ACC112 (cell line): Measurements from ENCODE around the gene PPP1R3E.

Experiments used
- H2AFZ ChIP-seq: fragments of 200-600 bp; sonication (generic); one replicate; pipeline ENCODE4 v1.6.0; 2017; ENCODE audit warnings: antibody characterized with exemption, low read length; ENCODE audit not compliant: unreplicated experiment
- H3K27ac ChIP-seq: fragments of 200-600 bp; sonication (generic); 2 replicates; pipeline ENCODE4 v1.5.1; 2014; ENCODE audit warnings: low read depth, mild to moderate bottlenecking, antibody characterized with exemption, low read length, moderate library complexity
- H3K27me3 ChIP-seq: fragments of 200-600 bp; sonication (generic); 2 replicates; pipeline ENCODE4 v1.6.1; 2014; ENCODE audit warnings: mild to moderate bottlenecking, antibody characterized with exemption, low read length, moderate library complexity, mixed read lengths; ENCODE audit not compliant: insufficient read depth
- H3K36me3 ChIP-seq: fragments of 200-600 bp; sonication (generic); 2 replicates; pipeline ENCODE4 v1.6.1; 2016; ENCODE audit warnings: mild to moderate bottlenecking, antibody characterized with exemption, low read length, moderate library complexity, mixed read lengths; ENCODE audit not compliant: insufficient read depth
- H3K4me1 ChIP-seq: fragments of 200-600 bp; sonication (generic); one replicate; pipeline ENCODE4 v1.6.1; 2016; ENCODE audit warnings: low read length, mixed read lengths; ENCODE audit not compliant: insufficient read depth, unreplicated experiment, control insufficient read depth
- H3K4me3 ChIP-seq: fragments of 200-600 bp; sonication (generic); 2 replicates; pipeline ENCODE4 v1.5.1; 2014; ENCODE audit warnings: mild to moderate bottlenecking, low read depth, low read length
- H3K79me2 ChIP-seq: fragments of 200-600 bp; sonication (generic); one replicate; pipeline ENCODE4 v1.6.0; 2016; ENCODE audit warnings: low read length; ENCODE audit not compliant: control insufficient read depth, unreplicated experiment, insufficient read depth

PPP1R3E gene

DNA sequence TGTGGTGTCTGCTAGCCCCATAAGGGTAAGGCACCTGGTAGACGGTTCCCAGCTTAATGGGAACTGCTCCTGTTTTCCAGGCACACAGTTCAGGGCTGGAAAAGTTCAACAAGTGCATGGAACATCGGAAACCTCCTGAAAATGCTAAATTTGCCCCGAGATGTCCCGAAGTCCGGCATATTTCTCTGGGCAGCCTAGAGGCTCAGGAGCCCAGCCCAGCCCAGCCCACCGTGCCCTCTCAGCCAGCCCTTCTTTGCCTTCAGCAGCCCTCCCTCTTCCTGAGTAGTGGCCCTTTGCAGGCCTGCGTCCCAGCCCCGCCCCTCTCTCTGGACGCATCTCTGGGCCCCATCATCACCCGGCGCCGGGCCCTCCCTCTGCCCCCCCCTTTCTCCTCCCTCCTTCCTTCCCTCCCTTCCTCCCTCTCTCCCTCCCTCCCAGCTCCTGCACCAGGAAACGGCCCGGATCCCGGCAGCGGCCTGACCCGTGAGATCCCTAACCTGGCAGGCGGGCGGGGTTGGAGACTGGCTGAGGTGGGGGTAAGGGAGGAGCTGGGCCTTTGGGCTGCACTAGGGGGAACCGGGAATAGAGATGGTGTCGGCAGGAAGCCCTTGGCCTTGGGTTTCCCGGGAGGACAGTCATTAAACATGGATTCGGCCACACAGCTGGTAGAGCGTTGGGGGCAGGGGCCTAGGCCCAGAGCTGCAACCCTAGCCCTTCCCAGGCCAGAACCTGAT, 3.9 kb upstream of the PPP1R3E start, which contains the start of gene BCL2L2:
Gene BCL2L2, plus strand, starts transcription at position 422 of the 734 bp plus-strand sequence. CDS start 935 bp downstream, outside the sequence.
- H3K79me2 ChIP-seq = peaks cover 48% of the 10 kb centered on the region

DNA sequence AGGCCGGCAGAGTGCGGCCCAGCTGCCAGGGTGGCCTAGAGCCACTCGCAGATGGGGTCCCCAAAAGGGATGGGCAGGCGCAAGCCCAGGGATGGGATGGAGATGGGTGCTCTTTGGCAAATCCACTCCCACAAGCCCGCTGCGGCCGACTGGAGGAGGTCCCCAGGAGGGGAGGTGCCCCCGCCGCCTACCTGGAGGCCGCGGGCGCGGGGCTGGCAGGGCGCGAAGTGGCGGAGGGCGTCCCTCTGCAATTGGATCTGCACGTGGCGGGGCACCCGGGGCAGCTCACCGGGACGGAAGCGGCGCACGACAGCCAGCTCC, 730 bp downstream of the PPP1R3E start:
- peak overlapping the region; percentile 95 for H3K4me3 ChIP-seq
- H3K36me3 ChIP-seq = no peaks in the 10 kb centered on the region
- peaks cover 9% of the 10 kb centered on the region for H3K79me2 ChIP-seq
- H2AFZ ChIP-seq = peak overlapping the region; percentile 96
- peaks cover 34% of the 10 kb centered on the region for H3K4me1 ChIP-seq
- peak overlapping the region; percentile 81 for H3K27ac ChIP-seq
- H3K27me3 ChIP-seq = no peaks in the 10 kb centered on the region

More for the DNA sequence above, 3.9 kb upstream of the PPP1R3E start, which contains the start of gene BCL2L2:
- Histone ChIP-seq H3K4me3 (peak within 1 kb of the TSS; percentile 94), H3K4me1 (peaks cover 32% of the 10 kb centered on the region), H2AFZ (peak within 1 kb of the TSS; percentile 47), H3K27ac (peak within 1 kb of the TSS; percentile 66), H3K27me3 (no peaks in the 10 kb centered on the region), H3K36me3 (peaks cover 11% of the 10 kb centered on the region)

- Histone ChIP-seq H2AFZ (peak overlapping the region; percentile 53), H3K27me3 (no peaks in the 10 kb centered on the region), H3K4me1 (peaks cover 34% of the 10 kb centered on the region), H3K27ac (peak overlapping the region; percentile 98), H3K4me3 (peak overlapping the region; percentile 95), H3K79me2 (peaks cover 6% of the 10 kb centered on the region), H3K36me3 (no peaks in the 10 kb centered on the region)
Observed at GRCh38 chr14:23301288-23301968, 1.2 kb downstream of the PPP1R3E start.

DNA sequence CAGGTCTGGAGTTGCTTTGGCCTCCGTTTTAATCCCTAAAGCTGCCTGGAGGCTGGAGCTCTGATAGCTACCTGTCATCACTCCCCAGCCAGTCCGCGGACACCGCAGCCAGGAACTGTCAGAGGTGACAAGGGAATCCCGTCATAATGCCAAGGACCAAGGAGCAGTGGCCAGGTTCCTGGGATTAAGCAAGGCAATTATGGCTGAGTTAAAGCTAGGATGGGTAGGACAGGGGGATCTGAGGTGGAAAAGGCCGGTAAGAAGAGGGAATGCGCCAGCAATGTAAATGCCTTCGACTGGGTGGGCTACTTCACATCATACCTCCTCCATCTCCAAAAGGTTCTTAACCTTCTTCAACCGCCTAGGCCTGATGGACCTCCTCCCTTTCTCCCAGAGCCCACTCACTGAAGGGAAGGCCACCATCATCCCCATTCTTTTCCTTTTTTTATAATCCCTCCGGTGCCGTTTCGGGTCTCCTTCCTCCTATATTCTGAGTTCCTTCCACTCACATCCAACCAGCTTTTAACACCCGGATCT, 1.9 kb downstream of the PPP1R3E start:
- H3K4me1 ChIP-seq = peaks cover 30% of the 10 kb centered on the region
- H3K27me3 ChIP-seq = no peaks in the 10 kb centered on the region
- H3K79me2 ChIP-seq = peaks cover 6% of the 10 kb centered on the region
- peak overlapping the region; percentile 82 for H2AFZ ChIP-seq
- H3K36me3 ChIP-seq = no peaks in the 10 kb centered on the region
- peak overlapping the region; percentile 92 for H3K4me3 ChIP-seq
- H3K27ac ChIP-seq = peak overlapping the region; percentile 98

DNA sequence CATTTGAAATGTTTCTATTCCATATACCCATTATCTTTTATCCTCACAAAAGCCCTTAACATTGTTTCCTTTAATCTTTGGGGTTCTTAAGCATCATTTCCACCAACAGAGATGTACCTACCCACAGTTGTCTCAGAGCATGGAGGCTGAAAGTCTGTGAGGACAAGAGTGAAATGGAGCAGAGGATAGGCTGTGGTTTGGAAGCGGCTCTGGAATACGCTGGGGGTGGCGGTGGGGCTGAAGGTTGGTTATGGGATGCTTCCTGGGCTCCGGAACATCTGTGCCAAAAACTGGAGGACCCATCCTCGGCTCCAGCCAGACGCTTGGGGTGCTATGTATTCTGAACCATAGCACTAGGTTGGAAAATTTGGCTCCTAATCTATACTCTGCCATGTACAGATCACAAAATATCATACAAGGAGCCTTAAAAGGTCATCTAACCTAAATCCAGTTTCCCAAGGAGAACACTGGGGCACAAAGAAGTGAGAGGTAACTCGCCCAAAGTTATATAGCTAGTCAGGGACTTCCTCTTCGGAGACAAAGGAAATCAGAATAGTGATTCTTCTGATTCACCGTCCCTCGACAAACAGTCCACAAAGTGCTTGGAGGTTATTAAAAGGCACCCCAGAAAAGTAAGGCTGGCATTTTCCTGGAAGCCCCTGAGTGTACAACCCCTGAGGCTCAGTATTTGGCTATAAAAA, 2.5 kb downstream of the PPP1R3E start:
- Histone ChIP-seq H3K4me1 (peaks cover 28% of the 10 kb centered on the region), H2AFZ (peak overlapping the region; percentile 17), H3K27me3 (no peaks in the 10 kb centered on the region), H3K79me2 (peaks cover 6% of the 10 kb centered on the region), H3K4me3 (peak overlapping the region; percentile 92), H3K27ac (peak overlapping the region; percentile 98), H3K36me3 (no peaks in the 10 kb centered on the region)

DNA sequence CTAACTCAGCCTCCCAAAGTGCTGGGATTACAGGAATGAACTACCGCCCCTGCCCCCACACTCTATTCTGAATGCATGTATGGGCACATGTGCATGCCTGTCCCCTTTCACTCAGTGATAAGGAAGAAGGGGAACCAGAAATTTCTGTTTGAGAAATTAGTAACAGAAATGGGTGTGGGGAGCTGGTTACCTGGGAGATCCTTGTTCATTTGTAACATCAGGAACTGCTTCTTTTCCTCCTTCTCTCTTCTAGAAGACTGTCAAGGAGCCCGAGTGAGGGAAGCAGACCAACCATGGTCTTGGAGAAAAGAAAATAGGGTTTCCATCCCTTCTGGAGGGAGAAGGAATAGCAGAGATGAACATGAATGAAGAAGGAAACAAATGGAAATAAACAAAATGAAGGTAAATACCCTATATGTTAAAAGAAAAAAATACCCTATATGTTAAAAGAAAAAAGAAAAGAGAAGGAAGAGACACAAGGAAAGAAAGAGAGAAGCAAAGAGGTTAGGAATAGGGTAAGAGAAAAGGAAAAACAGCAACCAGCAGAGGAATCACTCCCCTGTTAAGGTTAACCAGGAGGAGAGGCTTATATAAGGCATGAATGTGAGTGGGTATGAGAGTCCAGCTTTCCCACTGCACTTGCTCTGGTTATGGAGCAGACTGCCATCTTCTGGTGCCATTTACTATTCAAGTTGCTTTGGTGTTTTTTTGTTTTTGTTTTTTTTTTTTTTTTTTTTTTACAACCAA, 3.3 kb downstream of the PPP1R3E start:
- Histone ChIP-seq H3K27me3 (no peaks in the 10 kb centered on the region), H2AFZ (no peak overlapping the region), H3K79me2 (peaks cover 6% of the 10 kb centered on the region), H3K27ac (peak overlapping the region; percentile 98), H3K36me3 (no peaks in the 10 kb centered on the region), H3K4me3 (peak overlapping the region; percentile 92), H3K4me1 (peaks cover 34% of the 10 kb centered on the region)

GRCh38 chr14:23297611-23298277, 4.9 kb downstream of the PPP1R3E start:
- peaks cover 34% of the 10 kb centered on the region for H3K4me1 ChIP-seq
- H3K27ac ChIP-seq = peak overlapping the region; percentile 98
- H3K27me3 ChIP-seq = no peaks in the 10 kb centered on the region
- H3K79me2 ChIP-seq = peaks cover 6% of the 10 kb centered on the region
- H3K36me3 ChIP-seq = no peaks in the 10 kb centered on the region
- no peak overlapping the region for H2AFZ ChIP-seq
- H3K4me3 ChIP-seq = 0 out of 2 replicates have a peak overlapping the region, but pooled peaks have one; percentile 59

DNA sequence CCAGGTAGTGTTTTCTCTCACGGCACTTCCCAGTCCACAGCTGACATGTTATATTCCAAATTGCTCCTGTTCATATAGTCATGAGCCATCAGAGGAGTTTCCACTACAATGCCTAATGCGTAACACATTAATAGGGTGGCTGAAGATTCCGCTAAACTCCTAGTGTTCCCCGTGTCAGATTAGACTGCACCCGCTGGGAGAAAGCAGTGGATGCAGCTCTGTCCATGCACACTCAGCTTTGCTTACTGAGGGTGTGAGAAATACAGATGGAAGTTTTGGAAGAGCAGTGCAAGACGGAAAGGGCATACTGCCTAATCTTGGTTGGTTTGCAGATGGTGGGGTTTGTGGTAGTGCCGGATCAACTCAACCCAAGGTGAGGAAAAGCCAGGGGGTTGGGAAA, 5.6 kb downstream of the PPP1R3E start:
- Histone ChIP-seq H3K27ac (no peak overlapping the region), H3K4me3 (no peak overlapping the region), H3K79me2 (peaks cover 6% of the 10 kb centered on the region), H3K36me3 (no peaks in the 10 kb centered on the region), H2AFZ (no peak overlapping the region), H3K4me1 (peaks cover 34% of the 10 kb centered on the region), H3K27me3 (no peaks in the 10 kb centered on the region)

- peaks cover 6% of the 10 kb centered on the region for H3K79me2 ChIP-seq
- H3K4me3 ChIP-seq = no peak overlapping the region
- no peak overlapping the region for H2AFZ ChIP-seq
- peaks cover 34% of the 10 kb centered on the region for H3K4me1 ChIP-seq
- no peaks in the 10 kb centered on the region for H3K27me3 ChIP-seq
- no peaks in the 10 kb centered on the region for H3K36me3 ChIP-seq
- no peak overlapping the region for H3K27ac ChIP-seq
Observed at GRCh38 chr14:23296012-23296777, 6.5 kb downstream of the PPP1R3E start.
